Fibroblast of skin of left quadriceps (primary cell): ENCODE data around the gene DENND2A.
"Not testable (repeated sequence)": the region's sequence is repeated elsewhere in the genome, so short reads cannot be mapped to it uniquely, and the experiment has no call there.

ENCODE experiments used
- DNase-seq, 2 experiments: peaks; one replicate each; pipeline ENCODE4 v3.0.0-alpha.2; 2013; ENCODE audit warnings: low read depth in 2 of 2

DENND2A gene

GRCh38 chr7:140544388-140544826 is 96.2 kb downstream of the DENND2A start:
- no peak for DNase-seq

- DNase-seq = no peak
These were observed 98.4 kb downstream of the DENND2A start for GRCh38 chr7:140542228-140542603.

- peak; percentile 94 to 95 for DNase-seq
These were observed 98.9 kb downstream of the DENND2A start for GRCh38 chr7:140541513-140542227.

GRCh38 chr7:140541176-140541512 is 99.5 kb downstream of the DENND2A start:
- DNase-seq = no peak

GRCh38 chr7:140540136-140540777 is 100.4 kb downstream of the DENND2A start:
- DNase-seq = no peak

- DNase-seq = no peak
These were observed 101.2 kb downstream of the DENND2A start for GRCh38 chr7:140539461-140539860.

GRCh38 chr7:140537750-140538482 is 102.7 kb downstream of the DENND2A start:
- no peak for DNase-seq

GRCh38 chr7:140534743-140535142 is 105.9 kb downstream of the DENND2A start:
- peak in 1 of 2 experiments; percentile 29 for DNase-seq

- DNase-seq = no peak
These were observed 107.2 kb downstream of the DENND2A start for GRCh38 chr7:140533394-140533872.

- not testable (repeated sequence) for DNase-seq
These were observed 111.2 kb downstream of the DENND2A start for GRCh38 chr7:140529428-140529827.

- DNase-seq = no peak
These were observed 113.6 kb downstream of the DENND2A start for GRCh38 chr7:140526787-140527664.

- DNase-seq = no peak
These were observed 114.4 kb downstream of the DENND2A start for GRCh38 chr7:140526214-140526613.

- peak; percentile 31 to 37 for DNase-seq
These were observed 114.9 kb downstream of the DENND2A start for GRCh38 chr7:140525743-140526142.

- DNase-seq = no peak
These were observed 119.2 kb downstream of the DENND2A start for GRCh38 chr7:140521421-140521820.

- DNase-seq = no peak
These were observed 121.6 kb downstream of the DENND2A start for GRCh38 chr7:140519007-140519399.

- no peak for DNase-seq
These were observed 122.1 kb downstream of the DENND2A start for GRCh38 chr7:140518370-140519006.

- DNase-seq = peak; percentile 80 to 81
These were observed 122.9 kb downstream of the DENND2A start for GRCh38 chr7:140517546-140518369.

- no peak for DNase-seq
These were observed 128.2 kb downstream of the DENND2A start for GRCh38 chr7:140512317-140513000.

- no peak for DNase-seq
These were observed 130.8 kb downstream of the DENND2A start for GRCh38 chr7:140509789-140510188.

- not testable (repeated sequence) for DNase-seq
These were observed 133.1 kb downstream of the DENND2A start for GRCh38 chr7:140507556-140507955.
